Measurements from ENCODE around the gene GTPBP4. TPM values are rescaled to one million over a fixed set of nuclear protein-coding genes. Genes with fewer than 3 reads are reported as not detected.

GTPBP4 gene
- total RNA-seq, 1 donor from 2014 or later, result 106 TPM

DNA sequence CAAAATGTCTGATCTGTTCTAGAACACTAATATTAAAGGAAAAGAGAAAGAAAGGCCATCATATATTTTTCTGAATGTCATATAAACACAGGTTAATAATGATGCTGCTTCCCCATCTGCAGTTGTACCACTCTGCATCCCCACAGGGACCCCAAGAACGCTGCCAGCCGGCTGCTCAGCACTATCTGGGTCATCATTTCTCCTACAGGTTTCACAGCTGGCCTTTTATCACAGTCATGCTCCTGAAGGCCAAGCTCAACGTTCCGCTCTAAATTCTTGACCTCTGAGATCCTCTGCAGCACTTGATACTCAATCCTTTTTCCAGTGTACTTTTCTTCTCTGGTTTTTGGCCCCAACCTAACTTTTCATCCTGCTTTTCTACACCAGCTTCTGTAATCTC lies 55.9 kb downstream of the GTPBP4 start:
- Histone ChIP-seq H3K79me2 (ENCODE audit: insufficient read depth, low read length) (peaks cover 49% of the 10 kb centered on the region), H3K27ac (ENCODE audit: low read depth, low read length) (no peak overlapping the region), H3K9me3 (ENCODE audit: insufficient read depth, low read depth, low read length) (no peaks in the 10 kb centered on the region), H2AFZ (ENCODE audit: low read depth, low read length) (no peak overlapping the region), H3K36me3 (ENCODE audit: insufficient read depth, low read length) (peaks cover 37% of the 10 kb centered on the region), H3K4me3 (ENCODE audit: insufficient read depth, low read depth, low read length) (no peak overlapping the region), H3K4me1 (ENCODE audit: insufficient read depth, low read length) (peaks cover 5% of the 10 kb centered on the region), H3K9ac (ENCODE audit: low read length) (no peak overlapping the region), H3K27me3 (ENCODE audit: insufficient read depth, low read length) (no peaks in the 10 kb centered on the region), H3K4me2 (ENCODE audit: low read length) (peak overlapping the region; percentile 23), H4K20me1 (ENCODE audit: insufficient read depth, low read length) (peaks cover 59% of the 10 kb centered on the region)
- H3K4me1 Mint-ChIP-seq (ENCODE audit: low read depth, unreplicated experiment), result peaks cover 10% of the 10 kb centered on the region
- no peak for FAIRE-seq
- no peak for TF ChIP-seq EZH2 (IDR thresholded peaks at IDR 0.05; ENCODE audit: insufficient read depth, low read length)
- TF ChIP-seq, protein P1, sequence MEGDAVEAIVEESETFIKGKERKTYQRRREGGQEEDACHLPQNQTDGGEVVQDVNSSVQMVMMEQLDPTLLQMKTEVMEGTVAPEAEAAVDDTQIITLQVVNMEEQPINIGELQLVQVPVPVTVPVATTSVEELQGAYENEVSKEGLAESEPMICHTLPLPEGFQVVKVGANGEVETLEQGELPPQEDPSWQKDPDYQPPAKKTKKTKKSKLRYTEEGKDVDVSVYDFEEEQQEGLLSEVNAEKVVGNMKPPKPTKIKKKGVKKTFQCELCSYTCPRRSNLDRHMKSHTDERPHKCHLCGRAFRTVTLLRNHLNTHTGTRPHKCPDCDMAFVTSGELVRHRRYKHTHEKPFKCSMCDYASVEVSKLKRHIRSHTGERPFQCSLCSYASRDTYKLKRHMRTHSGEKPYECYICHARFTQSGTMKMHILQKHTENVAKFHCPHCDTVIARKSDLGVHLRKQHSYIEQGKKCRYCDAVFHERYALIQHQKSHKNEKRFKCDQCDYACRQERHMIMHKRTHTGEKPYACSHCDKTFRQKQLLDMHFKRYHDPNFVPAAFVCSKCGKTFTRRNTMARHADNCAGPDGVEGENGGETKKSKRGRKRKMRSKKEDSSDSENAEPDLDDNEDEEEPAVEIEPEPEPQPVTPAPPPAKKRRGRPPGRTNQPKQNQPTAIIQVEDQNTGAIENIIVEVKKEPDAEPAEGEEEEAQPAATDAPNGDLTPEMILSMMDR (IDR thresholded peaks at IDR 0.05; ENCODE audit: insufficient read depth, low read depth, low read length), result no peak
- no peaks in the 10 kb centered on the region for H3K9me3 Mint-ChIP-seq (ENCODE audit: unreplicated experiment)
- no peak for DNase-seq (ENCODE audit: low read depth)
- no peak overlapping the region for H3K27ac Mint-ChIP-seq (ENCODE audit: unreplicated experiment)
- no peaks in the 10 kb centered on the region for H3K36me3 Mint-ChIP-seq (ENCODE audit: low read depth, unreplicated experiment)
- no peak overlapping the region for H3K4me3 Mint-ChIP-seq (ENCODE audit: unreplicated experiment)
- H3K27me3 Mint-ChIP-seq (ENCODE audit: low read depth, unreplicated experiment), result no peaks in the 10 kb centered on the region

DNA sequence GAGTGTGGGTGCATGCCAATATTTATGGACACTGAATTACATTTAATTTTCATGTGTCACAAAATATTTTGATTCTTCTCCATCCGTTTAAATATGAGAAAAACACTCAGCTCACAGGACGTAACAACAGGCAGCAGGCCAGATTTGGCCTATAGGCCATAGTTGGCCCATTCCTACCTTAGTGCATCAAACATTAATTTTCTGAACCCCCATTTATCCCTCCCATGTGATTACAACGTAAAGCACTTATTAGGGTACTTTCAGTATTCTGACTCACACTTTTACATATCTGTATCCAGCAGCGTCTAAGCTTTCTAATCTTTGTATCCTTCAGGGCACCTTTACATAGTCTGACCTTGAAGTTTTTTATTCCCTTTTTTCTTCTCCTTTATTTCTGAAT lies 56.7 kb downstream of the GTPBP4 start:
- H4K20me1 ChIP-seq (ENCODE audit: insufficient read depth, low read length), result peaks cover 59% of the 10 kb centered on the region

GRCh38 chr10:1045415-1045814 lies 57.2 kb downstream of the GTPBP4 start:
- H3K27ac Mint-ChIP-seq (ENCODE audit: unreplicated experiment), result peak overlapping the region; percentile 34
- no peaks in the 10 kb centered on the region for H3K27me3 ChIP-seq (ENCODE audit: insufficient read depth, low read length)
- no peaks in the 10 kb centered on the region for H3K9me3 ChIP-seq (ENCODE audit: insufficient read depth, low read depth, low read length)
- no peaks in the 10 kb centered on the region for H3K36me3 Mint-ChIP-seq (ENCODE audit: low read depth, unreplicated experiment)
- no peak overlapping the region for H3K9ac ChIP-seq (ENCODE audit: low read length)
- FAIRE-seq, result no peak
- H3K9me3 Mint-ChIP-seq (ENCODE audit: unreplicated experiment), result no peaks in the 10 kb centered on the region
- H3K4me1 Mint-ChIP-seq (ENCODE audit: low read depth, unreplicated experiment), result peaks cover 10% of the 10 kb centered on the region
- no peak overlapping the region for H3K27ac ChIP-seq (ENCODE audit: low read depth, low read length)
- no peaks in the 10 kb centered on the region for H3K27me3 Mint-ChIP-seq (ENCODE audit: low read depth, unreplicated experiment)
- DNase-seq (ENCODE audit: low read depth), result no peak
- peaks cover 27% of the 10 kb centered on the region for H3K36me3 ChIP-seq (ENCODE audit: insufficient read depth, low read length)
- no peak overlapping the region for H2AFZ ChIP-seq (ENCODE audit: low read depth, low read length)
- H4K20me1 ChIP-seq (ENCODE audit: insufficient read depth, low read length), result peaks cover 55% of the 10 kb centered on the region
- peaks cover 58% of the 10 kb centered on the region for H3K79me2 ChIP-seq (ENCODE audit: insufficient read depth, low read length)
- peaks cover 8% of the 10 kb centered on the region for H3K4me1 ChIP-seq (ENCODE audit: insufficient read depth, low read length)
- peak overlapping the region; percentile 64 for H3K4me3 Mint-ChIP-seq (ENCODE audit: unreplicated experiment)
- no peak overlapping the region for H3K4me3 ChIP-seq (ENCODE audit: insufficient read depth, low read depth, low read length)
- H3K4me2 ChIP-seq (ENCODE audit: low read length), result peak overlapping the region; percentile 76
- TF ChIP-seq EZH2 (IDR thresholded peaks at IDR 0.05; ENCODE audit: insufficient read depth, low read length), result no peak
- TF ChIP-seq, protein P1 (IDR thresholded peaks at IDR 0.05; ENCODE audit: insufficient read depth, low read depth, low read length), result no peak

More for the DNA sequence above, 56.7 kb downstream of the GTPBP4 start:
- peaks cover 32% of the 10 kb centered on the region for H3K36me3 ChIP-seq (ENCODE audit: insufficient read depth, low read length)
- no peaks in the 10 kb centered on the region for H3K27me3 Mint-ChIP-seq (ENCODE audit: low read depth, unreplicated experiment)
- no peak overlapping the region for H3K9ac ChIP-seq (ENCODE audit: low read length)
- peaks cover 5% of the 10 kb centered on the region for H3K4me1 ChIP-seq (ENCODE audit: insufficient read depth, low read length)
- H3K27ac Mint-ChIP-seq (ENCODE audit: unreplicated experiment), result no peak overlapping the region
- H3K79me2 ChIP-seq (ENCODE audit: insufficient read depth, low read length), result peaks cover 53% of the 10 kb centered on the region
- H3K36me3 Mint-ChIP-seq (ENCODE audit: low read depth, unreplicated experiment), result no peaks in the 10 kb centered on the region
- H3K27ac ChIP-seq (ENCODE audit: low read depth, low read length), result no peak overlapping the region
- TF ChIP-seq, protein P1 (IDR thresholded peaks at IDR 0.05; ENCODE audit: insufficient read depth, low read depth, low read length), result no peak
- no peak for TF ChIP-seq EZH2 (IDR thresholded peaks at IDR 0.05; ENCODE audit: insufficient read depth, low read length)
- H3K9me3 Mint-ChIP-seq (ENCODE audit: unreplicated experiment), result no peaks in the 10 kb centered on the region
- H3K4me2 ChIP-seq (ENCODE audit: low read length), result peak overlapping the region; percentile 76
- H3K4me3 ChIP-seq (ENCODE audit: insufficient read depth, low read depth, low read length), result no peak overlapping the region
- H3K4me3 Mint-ChIP-seq (ENCODE audit: unreplicated experiment), result peak overlapping the region; percentile 55
- H3K9me3 ChIP-seq (ENCODE audit: insufficient read depth, low read depth, low read length), result no peaks in the 10 kb centered on the region
- no peaks in the 10 kb centered on the region for H3K27me3 ChIP-seq (ENCODE audit: insufficient read depth, low read length)
- no peak overlapping the region for H2AFZ ChIP-seq (ENCODE audit: low read depth, low read length)
- no peak for FAIRE-seq
- no peak for DNase-seq (ENCODE audit: low read depth)
- H3K4me1 Mint-ChIP-seq (ENCODE audit: low read depth, unreplicated experiment), result peaks cover 10% of the 10 kb centered on the region
